ENCODE measurements around the gene MORN2.

- no peak for TF ChIP-seq GATA2 (IDR thresholded peaks at IDR 0.05; ENCODE audit: low read depth, low read length)
- no peak for TF ChIP-seq GATA3 (IDR thresholded peaks at IDR 0.05; ENCODE audit: low read depth, low read length)
These were observed 13.8 kb downstream of the MORN2 start, which contains the start of gene ARHGEF33 for GRCh38 chr2:38889575-38889974.
